Activated CD8-positive, alpha-beta memory T cell treated with anti-CD3 and anti-CD28 coated beads for 4 hours (primary cell): ENCODE measurements around the gene OIP5.
A peak's percentile ranks its signal among the peaks of the same experiment; 100 is the strongest.
"Not testable (repeated sequence)": the region's sequence is repeated elsewhere in the genome, so short reads cannot be mapped to it uniquely, and the experiment has no call there.

Experiments
- DNase-seq, 2 donors: peaks; one replicate each; pipeline ENCODE4 v3.0.0-alpha.2; 2020; ENCODE audit warnings: low read depth in 2 of 2

The OIP5 gene

DNA sequence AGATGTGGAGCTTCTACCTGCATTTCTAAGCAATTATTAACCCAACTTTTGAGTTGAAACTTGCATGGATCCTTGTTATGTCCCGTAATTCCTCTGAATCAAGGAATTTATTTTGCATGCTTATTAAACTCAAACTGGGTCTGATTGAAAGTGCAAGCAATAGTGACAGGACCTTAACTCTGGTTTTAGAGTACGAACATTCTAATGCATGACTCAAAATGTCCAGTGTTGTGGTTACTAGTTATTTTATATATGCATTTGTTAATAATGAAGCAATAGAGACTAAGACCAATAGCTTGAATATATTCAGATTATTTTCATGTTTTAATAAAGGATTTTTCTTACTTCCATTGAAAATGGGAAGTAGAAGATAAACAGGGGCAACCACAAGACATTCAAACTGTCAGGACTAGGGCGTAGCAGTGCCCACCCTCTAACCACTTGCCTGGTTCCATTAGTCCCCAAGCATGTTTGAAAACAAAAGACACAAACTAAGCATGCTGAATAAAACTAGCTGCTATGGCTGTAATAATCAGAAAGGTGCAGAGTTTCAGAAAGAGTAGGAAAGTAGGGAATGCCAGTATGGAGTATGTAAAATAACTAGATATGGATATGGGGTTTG is 28.1 kb downstream of the OIP5 start:
- DNase-seq: no peak

DNA sequence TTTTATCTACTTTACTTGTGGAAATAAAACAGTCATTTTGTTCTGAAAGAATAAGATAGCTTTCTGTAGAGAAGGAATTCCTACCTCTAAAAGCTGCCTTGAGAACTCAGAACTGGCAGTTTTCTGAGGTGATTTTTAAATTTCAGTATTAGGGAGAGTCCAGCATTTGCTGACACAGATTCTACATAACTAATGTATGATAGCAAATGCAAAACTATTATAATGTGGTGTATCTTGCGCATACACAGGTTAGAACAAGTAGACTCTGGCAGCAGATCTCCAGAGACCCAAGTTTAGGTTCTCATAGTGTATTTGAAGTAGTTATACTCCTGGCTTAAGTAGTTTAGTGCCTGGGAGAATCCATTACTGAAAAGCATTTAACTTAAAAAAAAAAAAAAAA is 30.8 kb downstream of the OIP5 start:
- DNase-seq: no peak

- DNase-seq: not testable (repeated sequence)
Measured at GRCh38 chr15:41301139-41301538, 31.3 kb downstream of the OIP5 start.

DNA sequence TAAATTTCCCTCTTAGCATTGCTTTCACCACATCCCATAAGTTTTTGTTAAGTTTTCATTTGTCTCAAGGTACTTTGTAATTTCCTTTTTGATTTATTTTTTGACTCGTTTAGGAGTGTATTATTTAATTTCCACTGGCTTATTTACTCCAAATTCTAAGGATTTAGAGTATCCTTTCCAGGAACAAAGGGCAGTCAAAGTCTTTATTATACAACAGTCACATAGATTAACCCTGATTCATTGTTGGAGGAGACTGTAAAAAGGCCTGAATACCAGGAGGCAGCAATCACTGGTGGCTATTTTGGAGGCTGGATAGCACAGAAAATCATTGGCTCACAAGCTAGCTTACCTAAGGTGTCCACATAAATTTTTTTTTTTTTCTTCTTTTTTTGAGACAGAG is 39.9 kb downstream of the OIP5 start:
- no peak for DNase-seq

- DNase-seq: no peak
Measured at GRCh38 chr15:41291065-41291631, 41.2 kb downstream of the OIP5 start.

DNA sequence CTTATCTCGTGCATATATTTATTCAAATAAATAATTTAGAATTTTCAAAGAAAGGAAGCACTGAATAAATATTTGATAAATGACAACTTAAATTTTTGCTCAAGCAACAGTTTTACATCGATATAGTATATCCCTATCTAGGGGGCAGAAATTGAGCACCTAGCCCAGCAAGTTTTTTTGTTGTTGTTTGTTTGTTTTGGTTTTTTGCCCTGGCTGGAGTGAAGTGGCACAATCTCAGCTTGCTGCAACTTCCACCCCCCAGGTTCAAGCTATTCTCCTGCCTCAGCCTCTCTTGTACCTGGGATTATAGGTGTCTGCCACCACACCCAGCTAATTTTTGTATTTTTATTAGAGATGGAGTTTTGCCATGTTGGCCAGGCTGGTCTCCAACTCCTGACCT is 42.4 kb downstream of the OIP5 start:
- no peak for DNase-seq

DNA sequence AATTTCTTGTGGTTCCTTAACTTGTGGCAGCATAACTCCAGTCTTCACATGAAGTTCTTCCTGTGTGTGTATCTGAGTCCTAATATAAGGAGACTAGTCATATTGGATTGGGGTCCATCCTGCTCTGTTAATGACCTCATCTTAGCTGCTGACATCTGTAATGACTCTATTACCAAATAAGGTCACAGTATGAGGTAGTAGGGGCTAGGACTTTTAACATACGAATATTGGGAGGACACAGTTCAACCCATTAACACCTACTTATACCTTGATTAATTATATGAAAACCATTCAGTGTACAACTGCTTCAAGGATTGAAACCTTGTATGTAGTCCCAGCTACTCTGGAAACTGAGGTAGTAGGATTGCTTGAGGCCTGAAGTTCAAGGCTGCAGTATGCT is 43.9 kb downstream of the OIP5 start:
- DNase-seq: no peak

DNA sequence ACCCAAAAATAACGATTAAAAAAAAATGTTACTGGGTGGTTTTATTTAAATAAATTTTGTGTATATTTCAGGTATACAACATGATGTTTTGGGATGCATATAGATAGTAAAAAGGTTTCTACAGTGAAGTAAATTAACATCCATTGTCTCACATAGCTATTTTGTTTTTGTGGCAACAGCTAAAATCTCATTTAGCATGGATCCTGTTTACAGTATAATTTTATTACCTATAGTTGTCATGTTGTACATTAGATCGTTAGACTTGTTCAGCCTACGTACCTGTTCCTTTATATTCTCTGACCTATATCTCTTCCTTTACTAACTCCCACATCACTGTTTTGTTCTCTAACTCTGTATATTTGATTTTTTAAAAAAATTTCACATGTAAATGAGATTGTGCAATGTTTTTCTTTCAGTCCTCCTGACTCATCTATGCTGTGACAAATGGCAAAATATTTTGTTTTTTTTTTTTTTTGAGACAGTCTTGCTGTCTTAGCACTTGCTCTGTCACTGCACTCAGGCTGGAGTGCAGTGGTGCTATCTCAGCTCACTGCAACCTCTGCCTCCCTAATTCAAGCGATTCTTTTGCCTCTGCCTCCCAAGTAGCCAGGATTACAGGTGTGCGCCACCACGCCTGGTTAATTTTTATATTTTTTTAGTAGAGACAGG is 45.6 kb downstream of the OIP5 start:
- no peak for DNase-seq

GRCh38 chr15:41285285-41285684 is 47.1 kb downstream of the OIP5 start:
- DNase-seq: no peak

DNA sequence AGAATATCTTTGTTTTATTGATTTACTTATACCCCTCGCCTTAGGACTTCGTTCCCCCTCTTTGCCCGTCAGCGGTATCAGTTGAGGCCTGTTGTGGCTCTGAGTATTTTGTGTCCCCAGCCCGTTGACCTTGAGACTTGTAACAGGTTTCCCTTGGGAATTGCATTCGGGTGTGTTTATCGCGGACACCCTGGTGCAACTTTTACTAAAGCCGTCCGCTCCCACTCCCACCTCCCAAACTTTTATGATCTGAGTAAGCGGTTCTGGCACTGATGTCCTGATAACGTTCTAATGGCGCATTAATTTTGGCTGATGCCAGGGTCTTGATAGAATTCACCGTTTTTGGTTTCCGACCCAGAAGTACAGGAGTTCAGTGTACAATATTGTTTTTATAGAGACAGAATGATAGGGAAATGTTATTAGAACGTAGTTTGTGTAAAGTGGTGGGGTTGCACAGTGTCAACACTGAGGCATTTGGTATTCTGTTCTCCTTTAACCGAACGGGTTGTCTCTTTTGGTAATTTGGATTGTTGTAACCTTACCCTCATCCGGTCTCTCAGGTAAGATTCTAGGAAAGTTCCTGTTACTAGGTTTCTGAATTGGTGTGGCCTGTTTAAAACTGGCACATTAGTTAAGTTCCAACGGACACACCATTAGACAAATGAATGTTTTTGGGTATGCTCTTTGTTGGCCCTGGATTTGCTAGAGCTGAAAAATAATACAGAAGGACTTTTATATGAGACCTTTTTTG is 47.8 kb downstream of the OIP5 start:
- DNase-seq: no peak

DNA sequence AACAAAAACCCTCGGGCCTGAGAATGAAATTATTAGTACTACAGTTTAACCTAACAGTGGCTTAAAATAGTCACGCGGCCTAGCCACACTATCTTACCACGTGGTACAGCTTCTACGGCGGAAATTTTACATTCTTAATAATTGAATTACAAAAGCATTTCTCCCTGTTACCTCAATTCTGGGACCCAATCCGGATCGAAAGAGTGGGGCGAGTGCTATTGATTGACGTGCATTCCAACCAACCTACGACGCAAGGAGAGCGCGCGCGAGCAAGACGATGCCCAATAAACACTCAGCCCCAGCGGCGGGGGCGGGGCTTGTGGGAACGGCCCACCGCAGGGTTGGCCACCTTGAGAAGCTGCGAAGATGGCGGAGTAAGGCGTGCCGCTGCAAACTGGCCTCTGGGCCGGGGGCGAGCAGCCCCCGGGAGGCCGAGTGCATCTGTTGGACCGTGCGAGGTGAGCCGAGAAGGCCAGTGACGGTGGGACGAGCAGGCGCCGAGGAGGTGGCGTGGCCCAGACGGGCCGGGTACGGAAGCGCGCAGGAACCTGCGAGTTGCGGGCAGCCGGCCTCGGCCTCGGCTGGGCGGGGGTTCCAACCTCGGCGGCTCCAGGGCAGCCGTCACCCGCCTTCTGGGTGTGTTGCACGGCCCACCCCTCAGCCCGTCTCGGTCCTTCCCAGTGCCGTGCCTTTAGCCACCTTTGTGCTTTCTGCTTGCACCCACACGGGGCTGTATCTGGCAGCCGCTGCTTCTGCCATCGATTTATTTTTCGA is 48.6 kb downstream of the OIP5 start:
- DNase-seq: peak; percentile 93 to 94

- DNase-seq: not testable (repeated sequence)
Measured at GRCh38 chr15:41282980-41283652, 49.3 kb downstream of the OIP5 start.

DNA sequence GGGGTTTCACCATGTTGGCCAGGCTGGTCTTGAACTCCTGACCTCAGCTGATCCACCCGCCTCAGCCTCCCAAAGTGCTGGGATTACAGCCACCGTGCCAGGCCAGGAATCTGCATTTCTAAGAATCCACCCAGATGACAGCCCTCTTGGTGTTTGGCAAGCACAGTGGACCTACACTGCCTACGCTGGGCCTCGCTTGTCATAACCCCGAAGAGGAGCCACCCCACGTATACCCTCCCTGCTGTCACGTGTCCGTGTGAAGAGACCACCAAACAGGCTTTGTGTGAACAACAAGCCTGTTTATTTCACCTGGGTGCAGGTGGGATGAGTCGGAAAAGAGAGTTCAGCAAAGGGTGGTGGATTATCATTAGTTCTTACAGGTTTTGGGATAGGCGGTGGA is 50.0 kb downstream of the OIP5 start:
- DNase-seq: not testable (repeated sequence)

DNA sequence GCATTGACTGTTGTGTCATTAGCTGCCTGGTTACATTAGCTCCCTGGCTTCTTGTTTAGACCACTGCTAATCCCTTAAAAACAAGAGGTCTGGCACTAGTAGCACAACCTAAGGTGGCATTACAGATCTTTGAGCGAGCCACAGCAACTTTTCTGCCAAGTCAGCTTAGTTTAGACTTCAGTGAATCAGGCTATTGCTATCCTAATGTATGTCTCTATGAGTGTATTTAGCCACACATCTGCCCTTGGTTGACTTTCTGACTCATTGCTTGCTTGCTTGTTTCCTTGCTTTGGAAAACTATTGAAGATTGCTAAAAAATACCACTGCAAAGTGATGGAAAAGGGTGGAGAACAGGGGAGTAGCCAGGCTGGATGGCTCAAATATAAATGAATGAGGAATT is 51.2 kb downstream of the OIP5 start:
- DNase-seq: no peak

DNA sequence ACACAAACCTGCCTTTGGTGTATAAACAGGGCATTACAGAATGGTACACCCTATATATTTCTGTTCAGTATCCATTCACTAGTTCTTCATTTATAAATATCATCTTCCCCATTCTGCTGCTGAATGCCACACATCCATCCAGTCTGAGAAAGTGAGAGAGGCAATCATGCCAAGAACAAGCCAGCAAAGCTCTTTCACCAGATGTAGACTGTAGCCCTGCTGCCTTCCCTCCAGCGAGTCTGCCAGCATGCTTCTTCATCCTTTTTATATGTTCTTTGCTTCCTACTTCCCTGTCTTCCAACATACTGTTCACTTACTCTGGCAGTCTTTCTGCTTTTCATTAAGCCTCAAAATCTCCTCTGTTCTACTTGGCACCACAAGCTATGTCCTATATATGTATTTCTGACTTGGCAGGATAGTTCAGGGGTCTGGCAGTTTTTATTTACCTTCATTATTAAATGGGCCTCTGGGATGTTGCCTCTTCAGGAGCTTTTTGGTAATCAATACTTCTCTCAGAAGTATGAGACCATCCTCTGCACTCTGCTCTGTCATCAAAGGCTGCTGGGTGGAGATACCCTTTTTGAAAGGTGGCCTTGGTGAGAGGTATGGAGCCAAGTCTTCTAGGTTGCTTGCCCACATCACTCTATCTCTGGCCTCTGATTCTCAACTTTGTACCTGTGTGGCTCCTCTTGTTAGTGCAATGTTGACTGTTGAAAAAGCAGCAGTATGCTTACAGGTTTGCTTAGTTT is 52.7 kb downstream of the OIP5 start:
- DNase-seq: no peak

DNA sequence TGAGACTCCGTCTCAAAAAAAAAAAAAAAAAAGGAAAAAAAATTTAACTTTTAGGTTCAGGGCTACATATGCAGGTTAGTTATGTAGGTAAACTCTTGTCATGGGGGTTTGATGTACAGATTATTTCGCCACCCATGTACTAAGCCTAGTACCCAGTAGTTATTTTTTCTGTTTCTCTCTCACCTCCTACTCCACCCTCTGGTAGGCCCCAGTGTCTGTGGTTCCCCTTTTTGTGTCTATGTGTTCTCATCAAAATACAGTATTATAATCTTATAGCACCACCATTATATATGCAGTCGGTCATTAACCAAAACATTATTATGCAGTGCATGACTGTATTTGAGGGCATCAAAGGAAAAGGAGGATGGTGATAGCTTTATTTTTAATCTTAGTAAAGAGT is 54.1 kb downstream of the OIP5 start:
- DNase-seq: no peak

DNA sequence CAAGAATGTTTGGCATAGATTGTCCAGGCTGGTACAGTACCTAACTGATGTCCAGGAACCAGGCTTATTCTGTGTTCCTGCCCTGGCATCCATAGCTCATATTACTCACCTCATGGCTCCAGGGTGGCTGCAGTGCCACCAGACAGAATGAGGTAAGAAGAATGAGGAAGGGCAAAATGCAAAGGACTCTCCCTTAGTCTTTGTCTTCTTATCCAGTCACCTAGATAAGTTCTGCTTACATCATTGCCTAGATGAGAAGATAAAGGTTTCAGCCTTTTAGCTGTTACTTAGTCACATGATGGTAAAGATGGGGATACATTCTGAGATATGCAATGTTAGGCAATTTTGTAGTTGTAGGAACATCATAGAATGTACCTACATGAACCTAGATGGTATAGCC is 55.6 kb downstream of the OIP5 start:
- no peak for DNase-seq

DNA sequence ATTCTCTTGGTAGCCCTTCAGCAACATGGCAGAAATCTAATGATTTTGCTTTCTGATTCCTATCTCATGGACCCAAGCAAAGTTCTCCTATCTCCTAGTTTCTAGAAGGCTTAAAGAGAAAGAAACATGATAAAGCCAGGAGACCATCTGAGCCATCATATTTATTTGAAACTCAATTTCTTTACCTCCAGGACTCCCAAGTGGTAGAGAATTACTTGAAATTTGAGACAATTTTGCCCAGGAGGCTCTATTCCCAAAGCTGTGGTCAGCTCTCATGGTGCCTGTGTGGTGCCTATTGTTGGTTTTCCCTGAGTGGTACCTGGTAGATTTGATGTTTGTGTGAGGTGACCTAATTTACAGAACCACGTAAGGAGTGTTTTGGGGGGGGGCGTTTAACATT is 62.5 kb downstream of the OIP5 start:
- no peak for DNase-seq

GRCh38 chr15:41263891-41264351 is 68.5 kb downstream of the OIP5 start:
- DNase-seq: no peak

DNA sequence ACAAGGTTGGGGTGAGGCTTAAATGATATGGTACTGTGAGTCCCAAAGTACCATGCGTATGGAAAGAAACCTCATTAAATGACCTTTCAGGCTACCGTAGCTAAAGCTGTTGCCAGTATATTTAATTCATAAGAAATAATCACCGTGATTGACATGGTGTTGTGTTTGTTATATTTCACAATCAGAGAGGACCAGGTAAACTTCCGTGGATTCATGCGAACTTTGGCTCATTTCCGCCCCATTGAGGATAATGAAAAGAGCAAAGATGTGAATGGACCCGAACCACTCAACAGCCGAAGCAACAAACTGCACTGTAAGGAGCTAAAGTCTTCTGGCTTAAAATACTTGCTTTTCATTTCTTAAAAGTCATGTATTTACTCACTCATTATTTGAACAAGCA is 69.8 kb downstream of the OIP5 start:
- no peak for DNase-seq

GRCh38 chr15:41260924-41261323 is 71.5 kb downstream of the OIP5 start:
- not testable (repeated sequence) for DNase-seq
